Stimulated activated naive CD8-positive, alpha-beta T cell treated with anti-CD3 and anti-CD28 coated beads, Interleukin-15, amount 100 ng/mL, for 72 hours (primary cell): ENCODE data around the gene MTRR.
A peak's percentile ranks its signal among the peaks of the same experiment; 100 is the strongest.
"Not testable (repeated sequence)": the region's sequence is repeated elsewhere in the genome, so short reads cannot be mapped to it uniquely, and the experiment has no call there.

Source experiments
- ATAC-seq: fragments of 150-1000 bp; cut with Tn5 transposase; 2 replicates; pipeline ENCODE4 v1.10.0; 2021; ENCODE audit warnings: mild to moderate bottlenecking, moderate library complexity
- DNase-seq, 2 donors: peaks; one replicate each; pipeline ENCODE4 v3.0.0; 2021 to 2022
- H3K27ac Mint-ChIP-seq, 2 donors: one replicate each; pipeline ENCODE4 v1.8.0; 2022; ENCODE audit warnings: mild to moderate bottlenecking in 2 of 2, mixed read lengths in 2 of 2, moderate library complexity in 2 of 2
- H3K27me3 Mint-ChIP-seq: one replicate; pipeline ENCODE4 v1.8.0; 2022; ENCODE audit warnings: mixed read lengths
- H3K4me1 Mint-ChIP-seq: one replicate; pipeline ENCODE4 v1.8.0; 2022; ENCODE audit warnings: mild to moderate bottlenecking, mixed read lengths
- H3K4me3 Mint-ChIP-seq, 2 donors: one replicate each; pipeline ENCODE4 v1.8.0; 2022; ENCODE audit warnings: mild to moderate bottlenecking in 2 of 2, mixed read lengths in 2 of 2, moderate library complexity in 1 of 2
- H3K9me3 Mint-ChIP-seq, 2 donors: one replicate each; pipeline ENCODE4 v1.8.0; 2022; ENCODE audit warnings: mixed read lengths in 2 of 2

MTRR gene

GRCh38 chr5:7902666-7903625 is 34.0 kb downstream of the MTRR start:
- Mint-ChIP-seq H3K4me1 (peaks cover 21% of the 10 kb centered on the region), H3K9me3 (peaks cover 18 to 19% of the 10 kb centered on the region in 2 donors), H3K27me3 (no peaks in the 10 kb centered on the region), H3K27ac (peak overlapping the region in 1 of 2 donors; percentile 58), H3K4me3 (no peak overlapping the region)
- ATAC-seq (no peak), DNase-seq (no peak)

- H3K9me3 Mint-ChIP-seq: peaks cover 26 to 32% of the 10 kb centered on the region in 2 donors
- H3K4me1 Mint-ChIP-seq: peaks cover 21% of the 10 kb centered on the region
- no peaks in the 10 kb centered on the region for H3K27me3 Mint-ChIP-seq
- DNase-seq (no peak), ATAC-seq (peak; percentile 95)
- no peak overlapping the region for H3K27ac Mint-ChIP-seq
- H3K4me3 Mint-ChIP-seq: no peak overlapping the region
Observed at GRCh38 chr5:7904170-7904569, 35.2 kb downstream of the MTRR start.

- no peak for DNase-seq
- H3K4me3 Mint-ChIP-seq: no peak overlapping the region
- H3K4me1 Mint-ChIP-seq: peaks cover 15% of the 10 kb centered on the region
- H3K9me3 Mint-ChIP-seq: peaks cover 33 to 37% of the 10 kb centered on the region in 2 donors
- H3K27me3 Mint-ChIP-seq: no peaks in the 10 kb centered on the region
- no peak overlapping the region for H3K27ac Mint-ChIP-seq
- no peak for ATAC-seq
Observed at GRCh38 chr5:7907612-7908011, 38.7 kb downstream of the MTRR start.

- Mint-ChIP-seq H3K27me3 (no peaks in the 10 kb centered on the region), H3K4me1 (peaks cover 10% of the 10 kb centered on the region), H3K4me3 (no peak overlapping the region), H3K27ac (peak overlapping the region in 1 of 2 donors; percentile 10), H3K9me3 (peaks cover 39 to 43% of the 10 kb centered on the region in 2 donors)
- ATAC-seq: no peak
- DNase-seq: no peak
Observed at GRCh38 chr5:7908317-7908716, 39.4 kb downstream of the MTRR start.

- H3K9me3 Mint-ChIP-seq: peaks cover 40 to 53% of the 10 kb centered on the region in 2 donors
- H3K4me1 Mint-ChIP-seq: no peaks in the 10 kb centered on the region
- no peaks in the 10 kb centered on the region for H3K27me3 Mint-ChIP-seq
- ATAC-seq (no peak), DNase-seq (no peak)
- no peak overlapping the region for H3K27ac Mint-ChIP-seq
- no peak overlapping the region for H3K4me3 Mint-ChIP-seq
Observed at GRCh38 chr5:7910738-7911428, 41.9 kb downstream of the MTRR start.

GRCh38 chr5:7911429-7911771 is 42.5 kb downstream of the MTRR start:
- DNase-seq, H3K27me3 Mint-ChIP-seq, H3K4me3 Mint-ChIP-seq, H3K4me1 Mint-ChIP-seq, ATAC-seq, H3K27ac Mint-ChIP-seq: not testable (repeated sequence)
- peaks cover 40 to 55% of the 10 kb centered on the region in 2 donors for H3K9me3 Mint-ChIP-seq

- H3K4me1 Mint-ChIP-seq: no peaks in the 10 kb centered on the region
- no peak for DNase-seq
- H3K27ac Mint-ChIP-seq: peak overlapping the region in 1 of 2 donors; percentile 57
- peaks cover 11 to 26% of the 10 kb centered on the region in 2 donors for H3K9me3 Mint-ChIP-seq
- no peak overlapping the region for H3K4me3 Mint-ChIP-seq
- no peaks in the 10 kb centered on the region for H3K27me3 Mint-ChIP-seq
- no peak for ATAC-seq
Observed at GRCh38 chr5:7916171-7916804, 47.3 kb downstream of the MTRR start.

- Mint-ChIP-seq H3K9me3 (peaks cover 10 to 21% of the 10 kb centered on the region in 2 donors), H3K27ac (no peak overlapping the region), H3K27me3 (no peaks in the 10 kb centered on the region), H3K4me1 (no peaks in the 10 kb centered on the region), H3K4me3 (no peak overlapping the region)
- DNase-seq (no peak), ATAC-seq (no peak)
Observed at GRCh38 chr5:7917130-7918123, 48.5 kb downstream of the MTRR start.

- peaks cover 16% of the 10 kb centered on the region for H3K27me3 Mint-ChIP-seq
- no peak overlapping the region for H3K27ac Mint-ChIP-seq
- no peak overlapping the region for H3K4me3 Mint-ChIP-seq
- ATAC-seq (no peak), DNase-seq (no peak)
- no peaks in the 10 kb centered on the region for H3K9me3 Mint-ChIP-seq
- H3K4me1 Mint-ChIP-seq: no peaks in the 10 kb centered on the region
Observed at GRCh38 chr5:7925961-7926695, 57.2 kb downstream of the MTRR start.

- no peak for DNase-seq
- peaks cover 22% of the 10 kb centered on the region for H3K27me3 Mint-ChIP-seq
- no peaks in the 10 kb centered on the region for H3K9me3 Mint-ChIP-seq
- no peak overlapping the region for H3K27ac Mint-ChIP-seq
- no peak for ATAC-seq
- H3K4me1 Mint-ChIP-seq: no peaks in the 10 kb centered on the region
- no peak overlapping the region for H3K4me3 Mint-ChIP-seq
Observed at GRCh38 chr5:7926720-7927119, 57.8 kb downstream of the MTRR start.

- DNase-seq (peak; percentile 35 to 39), ATAC-seq (peak; percentile 72)
- Mint-ChIP-seq H3K4me1 (no peaks in the 10 kb centered on the region), H3K27ac (no peak overlapping the region), H3K4me3 (no peak overlapping the region), H3K9me3 (no peaks in the 10 kb centered on the region), H3K27me3 (peaks cover 25% of the 10 kb centered on the region)
Observed at GRCh38 chr5:7927466-7928375, 58.8 kb downstream of the MTRR start.

- ATAC-seq: no peak
- H3K27ac Mint-ChIP-seq: no peak overlapping the region
Observed at GRCh38 chr5:7930011-7930410, 61.1 kb downstream of the MTRR start.

GRCh38 chr5:7941692-7942091 is 72.7 kb downstream of the MTRR start:
- Mint-ChIP-seq H3K27me3 (peaks cover 23% of the 10 kb centered on the region), H3K27ac (no peak overlapping the region), H3K9me3 (peaks cover 0 to 4% of the 10 kb centered on the region in 2 donors), H3K4me3 (no peak overlapping the region), H3K4me1 (no peaks in the 10 kb centered on the region)
- ATAC-seq: no peak
- no peak for DNase-seq

More at GRCh38 chr5:7930011-7930410, 61.1 kb downstream of the MTRR start:
- DNase-seq: no peak
- H3K27me3 Mint-ChIP-seq: peaks cover 32% of the 10 kb centered on the region
- no peaks in the 10 kb centered on the region for H3K4me1 Mint-ChIP-seq
- H3K9me3 Mint-ChIP-seq: no peaks in the 10 kb centered on the region
- H3K4me3 Mint-ChIP-seq: no peak overlapping the region
